Mucosa of rectum (tissue), 2 donors: ENCODE results near the gene STAT5B.

Experiments used
- H3K27ac ChIP-seq, 2 donors: one replicate each; pipeline ENCODE4 v1.7.0; 2013; ENCODE audit warnings: inconsistent platforms in 2 of 2, low read depth in 2 of 2, low read length in 2 of 2
- H3K27me3 ChIP-seq, 2 donors: one replicate each; pipeline ENCODE4 v1.7.0; 2013; ENCODE audit warnings: low read length in 2 of 2; ENCODE audit not compliant: control insufficient read depth in 2 of 2, insufficient read depth in 2 of 2
- H3K36me3 ChIP-seq, 2 donors: one replicate each; pipeline ENCODE4 v1.7.0; 2013; ENCODE audit warnings: low read length in 2 of 2; ENCODE audit not compliant: control insufficient read depth in 2 of 2, insufficient read depth in 2 of 2
- H3K4me1 ChIP-seq, 2 donors: one replicate each; pipeline ENCODE4 v1.7.0; 2013; ENCODE audit warnings: low read length in 2 of 2, mild to moderate bottlenecking in 1 of 2; ENCODE audit not compliant: control insufficient read depth in 2 of 2, insufficient read depth in 2 of 2
- H3K4me3 ChIP-seq, 2 donors: one replicate each; pipeline ENCODE4 v1.7.0; 2013; ENCODE audit warnings: low read length in 2 of 2
- H3K9ac ChIP-seq, 2 donors: one replicate each; pipeline ENCODE4 v1.7.0; 2013; ENCODE audit warnings: low read length in 2 of 2, low read depth in 1 of 2, mild to moderate bottlenecking in 1 of 2
- H3K9me3 ChIP-seq, 2 donors: one replicate each; pipeline ENCODE4 v1.7.0; 2013; ENCODE audit warnings: low read length in 2 of 2; ENCODE audit not compliant: control insufficient read depth in 2 of 2
- donor health status: healthy.
- donor health status: Normal muscosa, but diverticular disease.

Gene STAT5B

DNA sequence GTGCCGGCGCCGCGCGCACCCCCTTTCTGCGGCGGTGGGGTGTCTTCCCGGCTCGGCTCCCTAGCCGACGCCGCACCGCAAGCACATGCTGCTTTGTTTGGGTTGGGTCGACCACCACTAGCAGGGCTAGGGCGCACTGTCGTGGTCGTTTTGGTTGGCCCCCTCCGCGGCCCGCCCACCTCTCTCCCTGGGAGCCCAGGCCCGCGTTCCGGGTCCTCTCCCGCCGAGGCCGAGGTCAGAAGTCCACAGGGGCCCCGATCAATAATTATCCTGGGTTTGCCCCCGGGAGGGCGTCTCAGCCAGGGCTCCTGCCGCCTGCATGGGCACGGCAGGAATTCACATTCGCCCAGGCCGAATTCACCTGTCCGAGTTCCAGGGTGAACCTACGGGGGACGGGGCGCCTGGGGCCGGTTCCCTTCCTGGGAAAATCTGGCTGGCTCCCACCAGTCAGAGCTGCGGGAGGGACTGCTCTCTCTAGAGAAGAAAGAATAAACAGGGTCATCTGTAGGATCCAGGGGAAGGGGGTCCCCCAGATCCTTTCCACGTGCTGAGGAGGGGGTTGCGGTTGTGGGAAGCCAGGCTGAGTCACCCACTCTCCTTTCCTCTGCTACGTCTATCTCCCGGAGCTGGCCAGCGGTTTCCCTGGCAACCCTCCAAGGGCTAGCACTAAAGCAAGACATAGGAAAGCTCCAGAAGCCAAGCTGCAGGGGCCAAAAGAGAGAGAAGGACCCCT lies 584 bp upstream of the STAT5B start:
- H3K27me3 ChIP-seq, result no peaks in the 10 kb centered on the region
- no peaks in the 10 kb centered on the region for H3K36me3 ChIP-seq
- no peaks in the 10 kb centered on the region for H3K9me3 ChIP-seq
- H3K4me1 ChIP-seq, result peaks cover 12 to 15% of the 10 kb centered on the region in 2 donors
- peak overlapping the region; percentile 76 to 82 for H3K27ac ChIP-seq
- H3K4me3 ChIP-seq, result peak overlapping the region; percentile 71 to 72
- peak overlapping the region; percentile 87 to 92 for H3K9ac ChIP-seq

DNA sequence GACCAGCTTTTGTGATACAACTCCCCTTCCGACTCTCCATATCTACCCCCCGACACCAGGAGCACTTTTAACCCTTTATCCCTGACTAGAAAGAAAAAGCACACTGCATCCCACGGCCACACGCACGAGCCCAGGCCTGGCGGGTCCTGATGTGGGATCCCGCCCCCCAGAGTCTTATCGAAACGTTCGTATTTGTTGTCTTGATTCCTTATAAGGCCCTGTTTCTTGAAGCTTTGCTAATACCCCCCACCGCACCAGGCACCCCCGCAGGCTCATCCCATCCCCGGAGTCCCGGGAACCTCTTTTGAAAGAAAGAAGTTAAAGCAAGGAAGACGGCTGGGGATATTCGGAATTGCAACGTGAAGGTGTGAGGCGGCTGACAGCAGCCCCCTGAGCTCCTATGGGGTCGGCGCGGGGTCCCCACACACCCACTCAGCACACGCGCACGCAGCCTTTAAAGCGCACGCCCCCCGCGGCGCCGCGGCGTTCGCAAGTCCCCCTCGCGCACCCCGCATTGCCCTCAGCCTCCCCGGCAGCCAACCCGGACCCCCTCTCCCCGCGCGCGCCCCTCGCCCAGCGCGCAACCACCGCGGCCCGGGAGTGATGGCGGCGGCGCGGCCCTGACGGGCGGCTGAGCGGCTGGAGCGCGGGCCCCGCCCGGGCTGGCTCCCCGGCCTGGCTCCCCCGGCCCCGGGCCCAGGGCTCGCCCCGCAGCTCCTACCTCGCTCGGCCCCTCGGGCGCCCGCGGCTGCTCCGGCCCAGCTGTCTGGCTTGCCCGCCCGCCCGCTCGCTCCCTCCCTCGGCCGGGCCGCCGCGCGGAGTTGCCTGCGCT lies 448 bp downstream of the STAT5B start:
- H3K9me3 ChIP-seq, result no peaks in the 10 kb centered on the region
- H3K4me3 ChIP-seq, result peak overlapping the region; percentile 72 to 82
- peak overlapping the region; percentile 79 to 87 for H3K9ac ChIP-seq
- peak overlapping the region; percentile 40 to 82 for H3K27ac ChIP-seq
- peaks cover 12 to 15% of the 10 kb centered on the region in 2 donors for H3K4me1 ChIP-seq
- no peaks in the 10 kb centered on the region for H3K27me3 ChIP-seq
- H3K36me3 ChIP-seq, result no peaks in the 10 kb centered on the region

DNA sequence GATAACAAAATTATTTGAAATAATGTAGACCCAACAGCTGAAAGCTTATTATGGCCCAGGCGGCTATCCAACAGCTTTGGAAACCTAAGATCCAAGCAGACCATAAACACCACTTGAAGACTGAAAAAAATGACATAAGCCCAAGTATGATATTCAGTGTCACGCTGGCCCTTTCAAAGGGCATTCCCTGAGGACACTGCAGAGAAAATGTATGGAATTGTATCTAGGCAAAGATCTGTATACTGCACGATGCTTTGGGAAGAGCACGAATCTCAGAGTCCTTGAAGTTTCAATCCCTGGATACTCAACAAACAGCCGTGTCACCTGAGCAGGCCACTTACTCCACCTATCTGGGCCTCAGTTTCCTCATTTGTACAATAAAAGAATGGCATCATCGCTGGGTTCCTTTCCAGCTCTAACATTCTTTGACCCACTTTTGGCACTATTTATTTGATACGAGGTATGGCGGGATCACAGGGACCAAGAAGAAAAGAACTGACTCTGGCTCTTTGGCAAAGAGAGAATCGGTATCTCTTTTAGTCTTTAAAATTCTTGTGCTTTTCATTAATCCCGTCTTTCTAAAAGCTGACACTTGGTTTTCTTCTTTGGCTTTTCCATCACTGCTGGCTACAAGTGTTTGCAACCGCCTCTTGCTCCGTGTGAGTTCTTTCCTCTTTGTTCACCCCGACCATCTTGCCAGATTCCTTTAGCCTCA lies 1.2 kb downstream of the STAT5B start:
- Histone ChIP-seq H3K4me3 (peak overlapping the region; percentile 72 to 82), H3K27ac (peak overlapping the region; percentile 26 to 82), H3K36me3 (no peaks in the 10 kb centered on the region), H3K4me1 (peaks cover 12 to 15% of the 10 kb centered on the region in 2 donors), H3K9ac (peak overlapping the region; percentile 79 to 87), H3K9me3 (no peaks in the 10 kb centered on the region), H3K27me3 (no peaks in the 10 kb centered on the region)

DNA sequence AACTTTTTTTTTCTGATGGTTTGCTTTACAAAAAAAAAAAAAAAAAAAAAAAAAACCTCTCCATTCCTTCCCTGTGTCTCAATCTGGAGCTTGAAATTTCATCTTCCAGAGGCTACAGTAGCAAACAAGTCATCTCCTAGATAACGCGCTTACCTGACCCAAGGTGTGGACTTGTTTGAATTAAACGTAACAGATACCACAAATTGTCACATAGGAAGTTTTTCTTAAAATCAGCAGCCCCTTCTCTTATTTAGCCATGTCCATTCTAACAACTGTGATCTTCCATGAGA lies 2.0 kb downstream of the STAT5B start:
- Histone ChIP-seq H3K9me3 (no peaks in the 10 kb centered on the region), H3K27ac (no peak overlapping the region), H3K9ac (no peak overlapping the region), H3K4me3 (no peak overlapping the region), H3K4me1 (peaks cover 15 to 17% of the 10 kb centered on the region in 2 donors), H3K27me3 (no peaks in the 10 kb centered on the region), H3K36me3 (no peaks in the 10 kb centered on the region)

DNA sequence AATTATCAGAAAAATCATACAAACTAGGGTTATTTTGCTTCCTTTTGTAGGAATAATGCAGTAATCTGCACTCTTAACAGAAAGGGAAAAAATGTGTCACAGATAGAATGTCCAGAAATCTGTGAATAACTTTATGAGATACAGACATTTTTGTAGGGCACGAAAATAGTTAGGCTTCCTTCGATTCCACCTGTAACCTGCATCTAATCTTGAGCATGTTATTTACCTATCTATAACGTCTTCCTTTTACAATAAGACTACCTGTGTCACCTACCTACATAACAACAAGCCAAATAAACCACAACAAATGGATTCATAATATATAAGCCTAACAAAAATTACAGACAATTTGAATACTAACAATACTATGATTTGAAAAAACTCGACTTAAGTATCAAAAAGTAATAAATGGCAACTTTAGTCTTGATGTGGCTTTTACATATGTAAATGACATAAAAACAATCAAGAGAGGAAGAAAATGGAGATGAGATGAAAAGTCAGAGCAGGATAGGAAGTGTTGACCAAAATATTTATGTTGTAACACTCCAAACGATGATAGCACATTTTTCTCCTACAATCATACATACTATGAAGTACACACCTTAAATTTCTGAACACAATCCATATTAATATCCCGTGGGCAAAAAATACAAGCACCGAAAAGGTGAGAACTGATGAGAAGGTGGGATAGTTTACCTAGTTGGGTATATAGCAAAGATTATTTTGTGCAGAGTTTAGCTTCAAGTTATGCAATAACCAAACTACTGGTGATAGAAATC lies 2.5 kb downstream of the STAT5B start:
- H3K4me3 ChIP-seq, result no peak overlapping the region
- no peaks in the 10 kb centered on the region for H3K9me3 ChIP-seq
- H3K36me3 ChIP-seq, result no peaks in the 10 kb centered on the region
- no peaks in the 10 kb centered on the region for H3K27me3 ChIP-seq
- no peak overlapping the region for H3K9ac ChIP-seq
- H3K4me1 ChIP-seq, result peaks cover 15 to 17% of the 10 kb centered on the region in 2 donors
- no peak overlapping the region for H3K27ac ChIP-seq

DNA sequence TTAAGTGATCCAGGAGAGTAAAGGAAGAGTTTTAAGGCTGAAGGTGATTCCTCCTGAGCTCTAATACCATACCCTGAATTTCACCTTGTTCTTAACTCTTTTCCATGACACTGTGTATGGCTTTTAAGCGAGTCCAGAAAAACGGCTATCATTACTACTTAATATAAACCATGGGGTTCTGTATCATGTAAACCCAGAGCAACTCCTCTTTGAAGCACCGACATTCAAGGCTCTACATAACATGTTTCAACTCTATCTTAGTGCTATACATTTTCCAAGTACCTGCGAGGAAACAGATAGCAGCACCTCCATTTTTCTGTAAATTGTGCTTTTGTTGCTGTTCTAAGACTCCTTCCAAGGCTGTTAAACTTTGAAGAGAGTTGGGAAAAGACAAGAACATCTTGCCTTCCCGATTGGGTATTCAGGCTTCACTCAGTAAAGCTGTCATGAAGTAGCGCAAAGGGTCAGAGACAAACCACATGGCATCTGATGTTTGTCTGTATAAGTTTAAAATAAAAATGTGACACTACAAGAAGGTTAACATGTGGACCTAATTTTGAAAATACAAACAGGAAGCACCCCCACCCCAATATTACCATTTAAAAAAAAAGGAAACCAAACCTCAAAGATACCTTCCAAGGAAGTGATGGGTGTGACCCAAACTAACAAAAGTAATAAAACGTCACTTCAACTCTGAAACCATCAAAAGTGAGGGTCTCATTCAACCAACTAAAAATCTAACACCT lies 3.9 kb downstream of the STAT5B start:
- Histone ChIP-seq H3K27me3 (no peaks in the 10 kb centered on the region), H3K9ac (no peak overlapping the region), H3K36me3 (no peaks in the 10 kb centered on the region), H3K4me1 (peaks cover 15 to 16% of the 10 kb centered on the region in 2 donors), H3K27ac (no peak overlapping the region), H3K9me3 (no peaks in the 10 kb centered on the region), H3K4me3 (no peak overlapping the region)

DNA sequence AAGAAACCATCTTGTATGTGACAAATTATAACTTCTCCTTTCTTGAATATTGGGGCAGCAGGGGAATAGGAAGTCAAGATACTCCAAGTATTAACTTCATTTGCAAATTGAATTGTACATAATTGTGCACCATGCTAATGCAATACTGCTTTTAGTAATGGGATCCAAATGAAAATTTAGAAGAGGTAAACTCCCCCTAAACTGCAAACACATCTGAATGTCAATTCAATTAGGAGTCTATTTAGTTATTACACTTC lies 4.5 kb downstream of the STAT5B start:
- Histone ChIP-seq H3K9me3 (no peaks in the 10 kb centered on the region), H3K27ac (no peak overlapping the region), H3K4me1 (peaks cover 12 to 15% of the 10 kb centered on the region in 2 donors), H3K27me3 (no peaks in the 10 kb centered on the region), H3K36me3 (no peaks in the 10 kb centered on the region), H3K4me3 (no peak overlapping the region), H3K9ac (no peak overlapping the region)

DNA sequence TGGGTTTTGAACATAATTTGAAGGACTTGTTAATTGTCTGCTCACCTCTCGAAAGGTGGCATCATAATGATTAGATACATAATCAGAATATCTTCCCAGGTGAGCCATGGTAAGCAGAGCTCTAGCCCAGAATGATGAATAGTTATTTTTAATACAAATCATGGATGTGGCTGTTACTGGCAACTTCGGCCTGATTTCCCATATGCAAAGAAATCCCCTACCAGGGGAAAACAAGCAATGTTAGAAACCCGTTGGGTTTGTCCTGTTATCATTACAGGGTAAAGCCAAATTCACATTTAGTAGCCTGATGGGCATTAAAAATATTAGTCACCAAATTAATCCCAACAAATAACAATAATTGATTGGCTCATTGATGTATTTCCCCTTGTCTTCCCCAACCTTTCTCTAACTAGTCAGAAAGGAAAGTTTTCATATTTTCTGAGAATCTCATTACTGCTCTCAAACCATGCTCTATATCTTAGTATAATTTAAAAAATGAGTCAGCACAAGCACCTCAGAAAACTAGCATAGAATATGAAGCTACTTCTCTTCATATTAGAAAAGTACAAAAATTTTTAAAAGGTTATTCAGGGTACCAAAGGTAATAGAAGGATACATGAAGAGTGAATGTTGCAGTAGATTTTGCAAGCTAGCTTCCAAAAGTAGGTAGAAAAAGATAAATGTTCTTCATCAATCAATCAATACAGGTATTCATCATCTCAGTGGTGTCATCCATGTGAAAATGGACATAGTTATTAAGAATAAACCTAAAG lies 5.0 kb downstream of the STAT5B start:
- Histone ChIP-seq H3K9me3 (no peaks in the 10 kb centered on the region), H3K4me1 (peaks cover 12 to 15% of the 10 kb centered on the region in 2 donors), H3K27me3 (no peaks in the 10 kb centered on the region), H3K27ac (no peak overlapping the region), H3K36me3 (no peaks in the 10 kb centered on the region), H3K4me3 (no peak overlapping the region), H3K9ac (no peak overlapping the region)

DNA sequence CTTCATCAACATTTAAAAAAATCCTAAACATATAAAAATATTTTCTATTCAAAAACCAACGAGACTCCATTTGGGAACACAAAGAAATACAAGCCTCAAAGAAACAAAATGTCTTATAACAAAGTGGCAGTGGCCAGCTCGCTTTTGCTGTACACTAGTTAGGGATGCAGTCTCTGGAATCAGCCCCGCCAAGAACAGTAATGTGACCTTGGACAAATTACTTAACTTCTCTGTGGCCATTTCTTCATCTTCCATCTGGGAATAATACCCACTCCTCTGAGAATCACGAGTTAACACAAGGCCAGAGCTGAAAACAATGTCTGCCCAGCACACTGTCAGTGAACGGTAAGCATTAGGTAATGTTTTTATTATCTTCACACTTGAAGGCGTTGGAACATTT lies 5.6 kb downstream of the STAT5B start:
- Histone ChIP-seq H3K27me3 (no peaks in the 10 kb centered on the region), H3K27ac (no peak overlapping the region), H3K4me1 (peaks cover 12 to 15% of the 10 kb centered on the region in 2 donors)

More for the DNA sequence above, 5.6 kb downstream of the STAT5B start:
- Histone ChIP-seq H3K36me3 (no peaks in the 10 kb centered on the region), H3K9me3 (no peaks in the 10 kb centered on the region), H3K4me3 (no peak overlapping the region), H3K9ac (no peak overlapping the region)
